K562 (cell line): ENCODE measurements around the gene NOTCH3. TPM values are rescaled to one million over a fixed set of nuclear protein-coding genes. Genes with fewer than 3 reads are reported as not detected.

ENCODE experiments used
- ATAC-seq: fragments of 200-7000 bp; cut with Tn5 transposase; 3 replicates; pipeline ENCODE4 v1.9.1; 2020; ENCODE audit warnings: moderate library complexity
- BruUV-seq: library from RNA; stranded (reverse); fragments of 400-500 nt; replicated peaks from 2 replicates; lab custom pipeline; 2021; lab: Mats Ljungman, UMichigan
- CTCF ChIA-PET: fragments of 300-600 bp; formaldehyde crosslinking; extraction: SDS; loops from one replicate; lab custom pipeline; 2021; ENCODE audit warnings: low intra/inter-chr PET ratio; lab: Yijun Ruan, JAX
- POLR2A ChIA-PET: fragments of 300-600, 350-650 bp; sonication (Branson Sonifier 250); formaldehyde crosslinking; extraction: SDS; loops from one replicate; lab custom pipeline; 2021; ENCODE audit warnings: antibody characterized with exemption, inconsistent platforms; lab: Yijun Ruan, JAX
- DNase-seq, 4 experiments: peaks; one replicate each; pipeline versions ENCODE4 v3.0.0 to v3.0.0-alpha.2; 2011 to 2018; ENCODE audit warnings: low spot score in 3 of 4, mixed read lengths in 3 of 4; ENCODE audit errors: extremely low read depth in 1 of 4
- FAIRE-seq: peaks from 2 replicates; lab custom pipeline; 2011; peaks lifted over from hg19 to GRCh38; lab: Jason Lieb, UNC
- H2AFZ ChIP-seq: 2 replicates; pipeline ENCODE4 v1.6.0; 2011; ENCODE audit warnings: low read depth, low read length, control low read depth, inconsistent platforms
- H3K27ac ChIP-seq: fragments of 200-600 bp; 3 replicates; pipeline ENCODE4 v1.8.0; 2011; ENCODE audit warnings: low read depth, mild to moderate bottlenecking, control low read depth, inconsistent platforms, low read length, moderate library complexity, mixed read lengths; ENCODE audit errors: extremely low read depth
- H3K27me3 ChIP-seq, 2 experiments: fragments of 300-600 bp in 1 of 2; 2 replicates in 1 of 2; 3 replicates in 1 of 2; pipeline versions ENCODE4 v1.6.0 to v1.8.0; 2011; ENCODE audit warnings: inconsistent platforms in 2 of 2, low read length in 2 of 2, mild to moderate bottlenecking in 1 of 2, mixed read lengths in 1 of 2, moderate library complexity in 1 of 2; ENCODE audit not compliant: control insufficient read depth in 2 of 2, insufficient read depth in 2 of 2
- H3K36me3 ChIP-seq: fragments of 300-600 bp; 3 replicates; pipeline ENCODE4 v1.8.0; 2011; ENCODE audit warnings: mild to moderate bottlenecking, low read length, inconsistent platforms; ENCODE audit not compliant: control insufficient read depth, insufficient read depth
- H3K4me1 ChIP-seq, 2 experiments: fragments of 200-600 bp in 1 of 2; replicated peaks in 1 of 2; 2 replicates in 1 of 2; 3 replicates in 1 of 2; pipeline versions ENCODE4 v1.5.1 to v1.8.0; 2011; ENCODE audit warnings: inconsistent platforms in 2 of 2, low read length in 2 of 2, mild to moderate bottlenecking in 1 of 2, mixed read lengths in 1 of 2, moderate library complexity in 1 of 2; ENCODE audit not compliant: control insufficient read depth in 2 of 2, insufficient read depth in 2 of 2
- H3K4me2 ChIP-seq: 2 replicates; pipeline ENCODE4 v1.6.1; 2011; ENCODE audit warnings: low read length, control low read depth, inconsistent platforms, mixed read lengths; ENCODE audit not compliant: insufficient read depth
- H3K4me3 ChIP-seq: fragments of 200-600 bp; sonication (generic), shearing (Covaris generic); 2 replicates; pipeline ENCODE4 v1.5.1; 2016; ENCODE audit warnings: control low read depth, inconsistent platforms
- H3K79me2 ChIP-seq: fragments of 200-600 bp; 3 replicates; pipeline ENCODE4 v1.8.0; 2011; ENCODE audit warnings: low read length, inconsistent platforms; ENCODE audit not compliant: control insufficient read depth, insufficient read depth
- H3K9ac ChIP-seq, 2 experiments: 2 replicates each; pipeline versions ENCODE4 v1.6.0 to v1.6.1; 2011; ENCODE audit warnings: low read depth in 2 of 2, low read length in 2 of 2, control low read depth in 1 of 2, inconsistent platforms in 1 of 2, mild to moderate bottlenecking in 1 of 2, mixed read lengths in 1 of 2; ENCODE audit not compliant: insufficient read depth in 1 of 2
- H3K9me1 ChIP-seq: one replicate; pipeline ENCODE4 v1.6.0; 2011; ENCODE audit warnings: inconsistent platforms, mild to moderate bottlenecking, low read length, moderate library complexity; ENCODE audit not compliant: control insufficient read depth, insufficient read depth
- H3K9me3 ChIP-seq: replicated peaks from 2 replicates; pipeline ENCODE4 v1.5.1; 2011; ENCODE audit warnings: low read depth, low read length, inconsistent platforms; ENCODE audit not compliant: control insufficient read depth, insufficient read depth
- H4K20me1 ChIP-seq: replicated peaks from 2 replicates; pipeline ENCODE4 v1.6.1; 2011; ENCODE audit warnings: low read length, inconsistent platforms, mixed read lengths; ENCODE audit not compliant: control insufficient read depth, insufficient read depth
- MBD1 ChIP-seq: fragments of 250-450 bp; sonication (Bioruptor Pico); IDR thresholded peaks from 2 replicates; pipeline ENCODE4 v1.8.0; 2022; ENCODE audit warnings: inconsistent platforms
- MCM3 ChIP-seq: fragments of 450-650 bp; IDR thresholded peaks from 2 replicates; pipeline ENCODE4 v1.6.1; 2016
- POLR2G ChIP-seq: fragments of 200-400 bp; formaldehyde crosslinking; IDR thresholded peaks from 2 replicates; pipeline ENCODE4 v1.6.1; 2017; ENCODE audit warnings: low read depth, mild to moderate bottlenecking, antibody characterized with exemption, low read length, moderate library complexity
- ZBTB11 ChIP-seq, 3 experiments: fragments of 200-800 bp in 1 of 3; fragments of 250-450 bp in 1 of 3; fragments of 450-650 bp in 1 of 3; sonication (Bioruptor Pico) in 1 of 3; sonication (Bioruptor generic) in 1 of 3; formaldehyde crosslinking in 1 of 3; IDR thresholded peaks; 2 replicates each; pipeline versions ENCODE4 v1.6.1 to v1.8.0; 2016 to 2022; ENCODE audit warnings: mild to moderate bottlenecking in 2 of 3, missing genetic modification characterization in 2 of 3, missing compliant biosample characterization in 1 of 3, moderate library complexity in 1 of 3
- ZNF316 ChIP-seq: fragments of 450-650 bp; IDR thresholded peaks from 2 replicates; pipeline ENCODE4 v1.6.1; 2016
- ZNF444 ChIP-seq: fragments of 250-450 bp; sonication (Bioruptor Pico); IDR thresholded peaks from 2 replicates; pipeline ENCODE4 v1.4.0; 2020; ENCODE audit warnings: mild to moderate bottlenecking, moderate library complexity
- ZNF76 ChIP-seq: fragments of 250-450 bp; sonication (Bioruptor Pico); IDR thresholded peaks from 2 replicates; pipeline ENCODE4 v1.4.0; 2020; ENCODE audit warnings: mild to moderate bottlenecking, moderate library complexity, borderline replicate concordance
- WGBS: fragments of 100-300 bp; shearing (Covaris generic); methylation state at CpG from one replicate; pipeline ENCODE4 v1.1.6; 2016; ENCODE audit warnings: low coverage, mixed read lengths; ENCODE audit not compliant: insufficient coverage; ENCODE audit errors: missing lambda C conversion rate; 5-methylcytosine and 5-hydroxymethylcytosine counted together
- in situ Hi-C: fragments of 300-500 bp; cut with MboI; formaldehyde crosslinking; loops from 4 replicates; pipeline ENCODE4 v1.15.0; 2018; ENCODE audit warnings: inconsistent platforms, mixed read lengths
- intact Hi-C: fragments of 100-400 bp; cut with micrococcal nuclease; formaldehyde crosslinking; loops from 2 replicates; pipeline ENCODE4 v1.14.2; 2022
- polyA plus RNA-seq, 8 experiments: library from polyadenylated mRNA; depleted of rRNA in 4 of 8; stranded (reverse) in 5 of 8; unstranded in 3 of 8; fragments of >200 nt; fragmentation: Nextera tagmentation in 2 of 8; fragmentation: Illumina TruSeq in 1 of 8; extraction: Ambion mirVana in 2 of 8; extraction: Trizol in 1 of 8; gene quantifications; 2 replicates each; pipeline versions ENCODE4 v1.2.1 to v1.2.3, GENCODE V29; 2011 to 2014; ENCODE audit warnings: inconsistent platforms in 1 of 8, missing spikeins in 1 of 8
- total RNA-seq, 7 experiments: library from RNA; depleted of rRNA in 6 of 7; stranded (reverse); fragments of >200 nt in 6 of 7; fragmentation: Illumina TruSeq in 2 of 7; extraction: Trizol in 2 of 7; gene quantifications; 2 replicates each; pipeline versions ENCODE4 v1.2.1 to v1.2.3, GENCODE V29; 2011 to 2021; ENCODE audit warnings: low replicate concordance in 1 of 7

Gene NOTCH3
- total and polyA plus RNA-seq, 9 of the 15 experiments (the other 6 are each of a cell fraction or from before 2014, with no cell fraction given) = under 0.01 to 1.2 (median 0.16) TPM

- H3K9me3 ChIP-seq = no peaks in the 10 kb centered on the region
- H2AFZ ChIP-seq = no peak overlapping the region
- H3K79me2 ChIP-seq = peaks cover 7% of the 10 kb centered on the region; the same call in 1 of the 3 replicates
- ChIA-PET CTCF (no interaction called here), POLR2A (no interaction called here)
- H3K27ac ChIP-seq = no peak overlapping the region
- 83% methylated on average over 3 of the region's 5 CpGs for WGBS
- peaks cover 93% of the 10 kb centered on the region; the same call in 2 of the 3 replicates for H3K36me3 ChIP-seq
- H3K27me3 ChIP-seq = no peaks in the 10 kb centered on the region
- in situ Hi-C loops = no loop called here
- H3K4me1 ChIP-seq = no peaks in the 10 kb centered on the region
- no peak overlapping the region for H3K4me3 ChIP-seq
- no peak overlapping the region for H3K4me2 ChIP-seq
- peaks cover 16% of the 10 kb centered on the region for H4K20me1 ChIP-seq
- DNase-seq = no peak
- intact Hi-C loops = no loop called here
- ATAC-seq = no peak
- no TSS peak for BruUV-seq
- no peak for TF ChIP-seq MBD1 (CRISPR knock-in tag)
- TF ChIP-seq ZBTB11 (CRISPR knock-in tag; IDR thresholded peaks at IDR 0.05) = no peak
- no peak for TF ChIP-seq ZNF444 (CRISPR knock-in tag)
- TF ChIP-seq ZNF316 = no peak
- TF ChIP-seq POLR2G = peak; percentile 48; the same call in 1 of the 2 replicates
- TF ChIP-seq MCM3 = no peak
- TF ChIP-seq ZNF76 = no peak
- TF ChIP-seq, all 486 proteins: peak for 1
- Histone ChIP-seq H3K9me1 (peaks cover 5% of the 10 kb centered on the region), H3K9ac (no peak overlapping the region)
- no peak for FAIRE-seq
These were observed 45.3 kb upstream of the NOTCH3 start for GRCh38 chr19:15246198-15246481.
